GM18951 (cell line): Measurements from ENCODE around the gene IGHMBP2.
"Not testable (repeated sequence)": the region's sequence is repeated elsewhere in the genome, so short reads cannot be mapped to it uniquely, and the experiment has no call there.

Experiments used
- POLR2A ChIP-seq: IDR thresholded peaks from 4 replicates; pipeline ENCODE4 v1.6.1; 2011; ENCODE audit warnings: mild to moderate bottlenecking; ENCODE audit not compliant: insufficient read length, insufficient read depth; ENCODE audit errors: extremely low read depth
- in situ Hi-C: fragments of 300-500 bp; cut with MboI; formaldehyde crosslinking; loops from one replicate; pipeline ENCODE4 v1.12.0; 2022; ENCODE audit warnings: low sequenced_read_pairs, mixed read lengths, inconsistent platforms; ENCODE audit not compliant: unreplicated experiment

IGHMBP2 gene

GRCh38 chr11:68960294-68961071 lies 56.8 kb downstream of the IGHMBP2 start:
- in situ Hi-C loops, result no loop called here
- TF ChIP-seq POLR2A, result no peak

- in situ Hi-C loops, result no loop called here
- TF ChIP-seq POLR2A, result no peak
Measured at GRCh38 chr11:68961245-68961644, 57.6 kb downstream of the IGHMBP2 start.

GRCh38 chr11:68962527-68963250 lies 59.0 kb downstream of the IGHMBP2 start:
- in situ Hi-C loops, result no loop called here
- no peak for TF ChIP-seq POLR2A

GRCh38 chr11:68963779-68964178 lies 60.1 kb downstream of the IGHMBP2 start:
- no peak for TF ChIP-seq POLR2A
- in situ Hi-C loops, result no loop called here

- in situ Hi-C loops, result no loop called here
- TF ChIP-seq POLR2A, result no peak
Measured at GRCh38 chr11:68965901-68966853, 62.5 kb downstream of the IGHMBP2 start.

- in situ Hi-C loops, result no loop called here
- TF ChIP-seq POLR2A, result no peak
Measured at GRCh38 chr11:68966894-68967780, 63.4 kb downstream of the IGHMBP2 start.

- no peak for TF ChIP-seq POLR2A
- in situ Hi-C loops, result no loop called here
Measured at GRCh38 chr11:68968306-68969250, 64.9 kb downstream of the IGHMBP2 start.

GRCh38 chr11:68969386-68969785 lies 65.7 kb downstream of the IGHMBP2 start:
- no peak for TF ChIP-seq POLR2A
- in situ Hi-C loops, result no loop called here

GRCh38 chr11:68970921-68971636 lies 67.4 kb downstream of the IGHMBP2 start:
- no peak for TF ChIP-seq POLR2A
- in situ Hi-C loops, result no loop called here

- in situ Hi-C loops, result no loop called here
- TF ChIP-seq POLR2A, result no peak
Measured at GRCh38 chr11:68973219-68973618, 69.5 kb downstream of the IGHMBP2 start.

- in situ Hi-C loops, result not testable (repeated sequence)
Measured at GRCh38 chr11:68973706-68974105, 70.0 kb downstream of the IGHMBP2 start.
